HepG2 (cell line): ENCODE measurements around the gene SMIM34. TPM values are rescaled to one million over a fixed set of nuclear protein-coding genes. Genes with fewer than 3 reads are reported as not detected.
"Not testable (repeated sequence)": the region's sequence is repeated elsewhere in the genome, so short reads cannot be mapped to it uniquely, and the experiment has no call there.

Source experiments
- ATAC-seq: fragments of 200-7000 bp; cut with Tn5 transposase; 3 replicates; pipeline ENCODE4 v1.9.1; 2020; ENCODE audit warnings: mild to moderate bottlenecking, moderate library complexity
- BruUV-seq: library from RNA; stranded (reverse); fragments of 400-500 nt; replicated peaks from 2 replicates; lab custom pipeline; 2021; lab: Mats Ljungman, UMichigan
- CTCF ChIA-PET: fragments of 300-600 bp; formaldehyde crosslinking; extraction: SDS; loops from one replicate; lab custom pipeline; 2021; ENCODE audit warnings: low total read pairs, inconsistent platforms, low intra/inter-chr PET ratio; lab: Yijun Ruan, JAX
- POLR2A ChIA-PET: fragments of 350-600 bp; sonication (Branson Sonifier 250); formaldehyde crosslinking; loops from one replicate; lab custom pipeline; 2020; ENCODE audit warnings: antibody characterized with exemption, inconsistent platforms; lab: Yijun Ruan, JAX
- DNase-seq: peaks from one replicate; pipeline ENCODE4 v3.0.0-alpha.2; 2015; ENCODE audit warnings: low spot score
- FAIRE-seq: peaks from 3 replicates; lab custom pipeline; 2011; peaks lifted over from hg19 to GRCh38; lab: Jason Lieb, UNC
- H2AFZ ChIP-seq: one replicate; pipeline ENCODE4 v1.6.1; 2011; ENCODE audit warnings: low read length, inconsistent platforms
- H3K27ac ChIP-seq: fragments of 300-600 bp; 3 replicates; pipeline ENCODE4 v1.8.0; 2011; ENCODE audit warnings: mixed run types, mild to moderate bottlenecking, mixed read lengths, low read length, inconsistent platforms; ENCODE audit not compliant: insufficient read depth; ENCODE audit errors: extremely low read length
- H3K27me3 ChIP-seq, 2 experiments: fragments of 200-600 bp in 1 of 2; 2 replicates in 1 of 2; 3 replicates in 1 of 2; pipeline versions ENCODE4 v1.6.0 to v1.8.0; 2011; ENCODE audit warnings: low read length in 2 of 2, mild to moderate bottlenecking in 2 of 2, moderate library complexity in 2 of 2, inconsistent platforms in 1 of 2; ENCODE audit not compliant: insufficient read depth in 2 of 2, control insufficient read depth in 1 of 2
- H3K36me3 ChIP-seq, 2 experiments: fragments of 200-600 bp in 1 of 2; replicated peaks in 1 of 2; 2 replicates in 1 of 2; 3 replicates in 1 of 2; pipeline versions ENCODE4 v1.5.1 to v1.8.0; 2011; ENCODE audit warnings: low read length in 2 of 2, inconsistent platforms in 1 of 2; ENCODE audit not compliant: insufficient read depth in 2 of 2, control insufficient read depth in 1 of 2
- H3K4me1 ChIP-seq: 2 replicates; pipeline ENCODE4 v1.5.1; 2012; ENCODE audit warnings: low read length, inconsistent platforms; ENCODE audit not compliant: insufficient read depth
- H3K4me2 ChIP-seq: 2 replicates; pipeline ENCODE4 v1.6.0; 2011; ENCODE audit warnings: low read depth, low read length, inconsistent platforms
- H3K4me3 ChIP-seq, 3 experiments: fragments of 200-600 bp in 1 of 3; sonication (generic), shearing (Covaris generic) in 1 of 3; replicated peaks in 1 of 3; 2 replicates each; pipeline ENCODE4 v1.5.1; 2011 to 2016; ENCODE audit warnings: low read length in 3 of 3, inconsistent platforms in 2 of 3, low read depth in 2 of 3, mild to moderate bottlenecking in 2 of 3, control low read depth in 1 of 3, mixed read lengths in 1 of 3; ENCODE audit not compliant: insufficient read depth in 1 of 3
- H3K79me2 ChIP-seq: one replicate; pipeline ENCODE4 v1.6.1; 2011; ENCODE audit warnings: low read length, inconsistent platforms; ENCODE audit not compliant: insufficient read depth
- H3K9ac ChIP-seq: 2 replicates; pipeline ENCODE4 v1.6.0; 2011; ENCODE audit warnings: mild to moderate bottlenecking, low read depth, low read length, inconsistent platforms; ENCODE audit not compliant: insufficient read depth
- H3K9me3 ChIP-seq: 2 replicates; pipeline ENCODE4 v1.5.1; 2012; ENCODE audit warnings: mild to moderate bottlenecking, low read length
- H4K20me1 ChIP-seq: 2 replicates; pipeline ENCODE4 v1.6.0; 2011; ENCODE audit warnings: inconsistent platforms, mild to moderate bottlenecking, low read length, moderate library complexity; ENCODE audit not compliant: insufficient read depth
- WGBS: methylation state at CpG from one replicate; pipeline ENCODE4 v1.1.6; 2017; ENCODE audit warnings: low lambda C conversion rate; 5-methylcytosine and 5-hydroxymethylcytosine counted together
- in situ Hi-C: cut with HindIII; loops from 2 replicates; pipeline ENCODE4 v1.10.0; 2017; ENCODE audit warnings: low pct_unique_long_range_greater_than_20kb; ENCODE audit not compliant: extremely low pct_ligation_motif_present
- intact Hi-C: fragments of 100-400 bp; cut with micrococcal nuclease; formaldehyde crosslinking; loops from one replicate; pipeline ENCODE4 v1.10.0; 2022; ENCODE audit not compliant: unreplicated experiment
- polyA plus RNA-seq, 8 experiments: library from polyadenylated mRNA; depleted of rRNA in 3 of 8; stranded (reverse) in 7 of 8; unstranded in 1 of 8; fragments of >200 nt; fragmentation: Illumina TruSeq in 4 of 8; extraction: Trizol in 4 of 8; gene quantifications; 2 replicates each; pipeline versions ENCODE4 v1.2.1 to v1.2.3, GENCODE V29; 2011 to 2016; ENCODE audit warnings: low read depth in 4 of 8, missing spikeins in 1 of 8, mixed read lengths in 1 of 8; ENCODE audit not compliant: insufficient read depth in 1 of 8
- total RNA-seq, 5 experiments: library from RNA; depleted of rRNA; stranded (reverse); fragments of >200 nt; fragmentation: Illumina TruSeq; extraction: Trizol; gene quantifications; 2 replicates each; pipeline ENCODE4 v1.2.3, GENCODE V29; 2016; ENCODE audit warnings: low read depth in 1 of 5

The SMIM34 gene
- total and polyA plus RNA-seq, 2 of the 13 experiments (the other 11 are each of a cell fraction or from before 2014, with no cell fraction given), result not detected

GRCh38 chr21:34458266-34458665 lies 34.5 kb upstream of the SMIM34 start:
- H3K4me2 ChIP-seq, CTCF ChIA-PET, intact Hi-C loops, POLR2A ChIA-PET, BruUV-seq, H3K9ac ChIP-seq, H4K20me1 ChIP-seq, H3K36me3 ChIP-seq, in situ Hi-C loops, DNase-seq, H3K4me1 ChIP-seq, H3K27me3 ChIP-seq, FAIRE-seq, H3K27ac ChIP-seq, H3K9me3 ChIP-seq, H3K79me2 ChIP-seq, ATAC-seq, H3K4me3 ChIP-seq, H2AFZ ChIP-seq: not testable (repeated sequence)
- no CpG with 5 or more reads among the region's 7 CpGs for WGBS

- intact Hi-C loops, in situ Hi-C loops, BruUV-seq: not testable (repeated sequence)
These were observed 32.4 kb upstream of the SMIM34 start for GRCh38 chr21:34456180-34456579.

GRCh38 chr21:34455628-34456027 lies 31.9 kb upstream of the SMIM34 start:
- DNase-seq, H3K4me2 ChIP-seq, H4K20me1 ChIP-seq, H3K79me2 ChIP-seq, in situ Hi-C loops, H3K36me3 ChIP-seq, BruUV-seq, H3K9me3 ChIP-seq, POLR2A ChIA-PET, ATAC-seq, CTCF ChIA-PET, H3K9ac ChIP-seq, H3K27me3 ChIP-seq, H3K4me3 ChIP-seq, H3K4me1 ChIP-seq, intact Hi-C loops, H2AFZ ChIP-seq, H3K27ac ChIP-seq, FAIRE-seq: not testable (repeated sequence)
- no CpG with 5 or more reads among the region's 10 CpGs for WGBS

More at GRCh38 chr21:34456180-34456579, 32.4 kb upstream of the SMIM34 start:
- ATAC-seq, H3K36me3 ChIP-seq, H3K27me3 ChIP-seq, H3K4me3 ChIP-seq, H3K9ac ChIP-seq, CTCF ChIA-PET, DNase-seq, H3K79me2 ChIP-seq, H3K4me2 ChIP-seq, FAIRE-seq, H2AFZ ChIP-seq, POLR2A ChIA-PET, H3K9me3 ChIP-seq, H3K27ac ChIP-seq, H4K20me1 ChIP-seq, H3K4me1 ChIP-seq: not testable (repeated sequence)
- WGBS, result no CpG with 5 or more reads among the region's 6 CpGs

DNA sequence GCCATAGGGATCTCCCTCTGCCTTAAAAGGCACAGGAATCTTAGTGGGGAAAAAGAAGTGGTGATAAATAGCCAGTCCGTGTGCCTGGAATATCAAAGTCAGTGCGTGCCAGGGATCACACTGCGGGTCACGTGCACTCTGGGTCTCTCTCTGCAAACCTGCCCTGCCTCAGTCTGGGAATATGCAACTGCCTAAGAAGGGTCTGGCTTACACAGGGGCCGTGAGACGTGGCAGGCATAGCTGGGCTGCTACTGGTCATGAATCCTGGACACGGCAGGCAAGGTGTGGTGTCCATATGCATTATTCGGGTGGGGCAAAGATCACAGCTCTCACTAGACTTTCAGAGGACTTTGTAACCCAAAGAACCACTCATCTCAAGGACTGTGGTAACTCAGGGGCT lies 23.3 kb upstream of the SMIM34 start:
- FAIRE-seq, H3K36me3 ChIP-seq, H3K79me2 ChIP-seq, H3K27me3 ChIP-seq, in situ Hi-C loops, CTCF ChIA-PET, H2AFZ ChIP-seq, H3K9ac ChIP-seq, ATAC-seq, DNase-seq, H4K20me1 ChIP-seq, H3K9me3 ChIP-seq, POLR2A ChIA-PET, H3K4me1 ChIP-seq, BruUV-seq, intact Hi-C loops, H3K4me3 ChIP-seq, H3K27ac ChIP-seq, H3K4me2 ChIP-seq: not testable (repeated sequence)
- no CpG with 5 or more reads among the region's 8 CpGs for WGBS
